SK-N-DZ (cell line): ENCODE data around the gene THOC6.

Source experiments
- DNase-seq: peaks from one replicate; pipeline ENCODE4 v3.0.0-alpha.2; 2015; ENCODE audit warnings: low spot score

The THOC6 gene

GRCh38 chr16:3015865-3016521 lies 7.8 kb upstream of the THOC6 start:
- no peak for DNase-seq

- no peak for DNase-seq
Observed at GRCh38 chr16:3017344-3017743, 6.5 kb upstream of the THOC6 start.

- DNase-seq, result no peak
Observed at GRCh38 chr16:3017794-3018506, 5.9 kb upstream of the THOC6 start, which contains the start of gene CLDN6. Gene CLDN6 (minus strand): TSS chr16:3018183. CDS start chr16:3016021, 2,162 bp downstream.

- DNase-seq, result no peak
Observed at GRCh38 chr16:3019594-3020246, 4.1 kb upstream of the THOC6 start.

- DNase-seq, result peak; percentile 63
Observed at GRCh38 chr16:3020247-3020603, 3.6 kb upstream of the THOC6 start, which contains the start of gene TNFRSF12A. Gene TNFRSF12A (plus strand): TSS chr16:3020368. CDS start chr16:3020398, 30 bp downstream.

- no peak for DNase-seq
Observed at GRCh38 chr16:3020604-3021448, 3.0 kb upstream of the THOC6 start.

GRCh38 chr16:3021449-3022207 lies 2.2 kb upstream of the THOC6 start:
- peak; percentile 80 for DNase-seq

- DNase-seq, result no peak
Observed at GRCh38 chr16:3022208-3022683, 1.6 kb upstream of the THOC6 start.

- DNase-seq, result peak; percentile 57
Observed at GRCh38 chr16:3022684-3023414, 986 bp upstream of the THOC6 start.

GRCh38 chr16:3023415-3023668 lies 493 bp upstream of the THOC6 start:
- no peak for DNase-seq

GRCh38 chr16:3025032-3026002 lies 1.5 kb downstream of the THOC6 start:
- DNase-seq, result no peak

GRCh38 chr16:3026003-3026378 lies 2.2 kb downstream of the THOC6 start:
- DNase-seq, result no peak

GRCh38 chr16:3026609-3027488 lies 3.0 kb downstream of the THOC6 start:
- DNase-seq, result no peak

- DNase-seq, result no peak
Observed at GRCh38 chr16:3027489-3027795, 3.6 kb downstream of the THOC6 start.

GRCh38 chr16:3027983-3028715 lies 4.3 kb downstream of the THOC6 start:
- peak; percentile 86 for DNase-seq

- DNase-seq, result no peak
Observed at GRCh38 chr16:3028716-3029319, 5.0 kb downstream of the THOC6 start.

GRCh38 chr16:3029491-3030221 lies 5.8 kb downstream of the THOC6 start:
- DNase-seq, result no peak
